Naive B cell (primary cell): Measurements from ENCODE around the gene CYP2W1. TPM values are rescaled to one million over a fixed set of nuclear protein-coding genes. Genes with fewer than 3 reads are reported as not detected.
A peak's percentile ranks its signal among the peaks of the same experiment; 100 is the strongest.

Experiments
- ATAC-seq, 2 donors: fragments of 150-1000 bp; cut with Tn5 transposase; 2 replicates each; pipeline ENCODE4 v1.10.0; 2021; ENCODE audit warnings: low read depth in 2 of 2, mild to moderate bottlenecking in 2 of 2, moderate library complexity in 2 of 2
- DNase-seq: peaks from one replicate; pipeline ENCODE4 v3.0.0; 2022
- H3K27ac Mint-ChIP-seq, 6 donors: one replicate each; pipeline ENCODE4 v1.8.0; 2020 to 2022; ENCODE audit warnings: mild to moderate bottlenecking in 6 of 6, mixed read lengths in 6 of 6, moderate library complexity in 5 of 6, inconsistent platforms in 2 of 6
- H3K27me3 Mint-ChIP-seq, 3 donors: one replicate each; pipeline ENCODE4 v1.8.0; 2021 to 2022; ENCODE audit warnings: mixed read lengths in 3 of 3, mild to moderate bottlenecking in 1 of 3
- H3K36me3 Mint-ChIP-seq, 2 donors: one replicate each; pipeline ENCODE4 v1.8.0; 2020 to 2022; ENCODE audit warnings: mixed read lengths in 2 of 2, inconsistent platforms in 1 of 2, mild to moderate bottlenecking in 1 of 2
- H3K4me1 Mint-ChIP-seq, 3 donors: one replicate each; pipeline ENCODE4 v1.8.0; 2020 to 2022; ENCODE audit warnings: mixed read lengths in 3 of 3, inconsistent platforms in 1 of 3, mild to moderate bottlenecking in 1 of 3, moderate library complexity in 1 of 3
- H3K4me3 Mint-ChIP-seq, 8 donors: one replicate each; pipeline ENCODE4 v1.8.0; 2020 to 2022; ENCODE audit warnings: mild to moderate bottlenecking in 8 of 8, mixed read lengths in 8 of 8, moderate library complexity in 8 of 8, inconsistent platforms in 2 of 8
- H3K9me3 Mint-ChIP-seq, 7 donors: one replicate each; pipeline ENCODE4 v1.8.0; 2020 to 2022; ENCODE audit warnings: mixed read lengths in 7 of 7, mild to moderate bottlenecking in 5 of 7, inconsistent platforms in 2 of 7, moderate library complexity in 1 of 7
- polyA plus RNA-seq, 6 donors: library from polyadenylated mRNA; unstranded; fragments of 300-500 nt; fragmentation: Illumina TruSeq; gene quantifications; one replicate each; pipeline ENCODE4 v1.2.3, GENCODE V29; 2021; ENCODE audit warnings: low read depth in 6 of 6

CYP2W1 gene
- polyA plus RNA-seq, 6 donors from 2014 or later, result not detected

GRCh38 chr7:1008733-1009363 lies 25.9 kb downstream of the CYP2W1 start:
- peaks cover 2 to 33% of the 10 kb centered on the region in 2 donors for H3K36me3 Mint-ChIP-seq
- peak overlapping the region in 5 of 6 donors; percentile 45 to 84 (median 55) for H3K27ac Mint-ChIP-seq
- no peak for DNase-seq
- H3K4me3 Mint-ChIP-seq, result no peak overlapping the region
- ATAC-seq, result no peak
- no peaks in the 10 kb centered on the region for H3K27me3 Mint-ChIP-seq
- H3K9me3 Mint-ChIP-seq, result no peaks in the 10 kb centered on the region
- peaks cover 22 to 34% (median 34%) of the 10 kb centered on the region in 3 donors for H3K4me1 Mint-ChIP-seq

GRCh38 chr7:1009747-1010146 lies 26.8 kb downstream of the CYP2W1 start:
- Mint-ChIP-seq H3K4me1 (peaks cover 18 to 30% (median 29%) of the 10 kb centered on the region in 3 donors), H3K36me3 (peaks cover 3 to 33% of the 10 kb centered on the region in 2 donors), H3K27me3 (no peaks in the 10 kb centered on the region), H3K4me3 (no peak overlapping the region), H3K9me3 (no peaks in the 10 kb centered on the region), H3K27ac (peak overlapping the region in 3 of 6 donors; percentile 37 to 63 (median 57))
- DNase-seq (no peak), ATAC-seq (no peak)

- H3K27ac Mint-ChIP-seq, result no peak overlapping the region
- H3K27me3 Mint-ChIP-seq, result no peaks in the 10 kb centered on the region
- DNase-seq, result no peak
Observed at GRCh38 chr7:1010226-1010625, 27.2 kb downstream of the CYP2W1 start.

GRCh38 chr7:1011297-1012003 lies 28.5 kb downstream of the CYP2W1 start:
- Mint-ChIP-seq H3K4me3 (peak overlapping the region in 6 of 8 donors; percentile 17 to 78 (median 40)), H3K9me3 (no peaks in the 10 kb centered on the region), H3K4me1 (peaks cover 14 to 26% (median 22%) of the 10 kb centered on the region in 3 donors), H3K27me3 (no peaks in the 10 kb centered on the region), H3K36me3 (peaks cover 3 to 26% of the 10 kb centered on the region in 2 donors), H3K27ac (peak overlapping the region in 4 of 6 donors; percentile 61 to 96 (median 92))
- peak; percentile 29 to 31 for ATAC-seq
- no peak for DNase-seq

More at GRCh38 chr7:1010226-1010625, 27.2 kb downstream of the CYP2W1 start:
- no peaks in the 10 kb centered on the region for H3K9me3 Mint-ChIP-seq
- peaks cover 18 to 27% (median 26%) of the 10 kb centered on the region in 3 donors for H3K4me1 Mint-ChIP-seq
- peaks cover 3 to 33% of the 10 kb centered on the region in 2 donors for H3K36me3 Mint-ChIP-seq
- no peak overlapping the region for H3K4me3 Mint-ChIP-seq
- no peak for ATAC-seq

- H3K4me1 Mint-ChIP-seq, result peaks cover 14 to 26% (median 22%) of the 10 kb centered on the region in 3 donors
- no peaks in the 10 kb centered on the region for H3K27me3 Mint-ChIP-seq
- H3K36me3 Mint-ChIP-seq, result peaks cover 3 to 25% of the 10 kb centered on the region in 2 donors
- peak overlapping the region in 4 of 8 donors; percentile 9 to 55 (median 44) for H3K4me3 Mint-ChIP-seq
- no peaks in the 10 kb centered on the region for H3K9me3 Mint-ChIP-seq
- DNase-seq, result no peak
- peak in 1 of 2 donors; percentile 4 for ATAC-seq
- H3K27ac Mint-ChIP-seq, result peak overlapping the region in 2 of 6 donors; percentile 39 to 94
Observed at GRCh38 chr7:1012004-1012715, 29.2 kb downstream of the CYP2W1 start.

GRCh38 chr7:1012716-1013095 lies 29.7 kb downstream of the CYP2W1 start:
- ATAC-seq, result no peak
- peaks cover 14 to 26% (median 22%) of the 10 kb centered on the region in 3 donors for H3K4me1 Mint-ChIP-seq
- H3K27ac Mint-ChIP-seq, result no peak overlapping the region
- H3K9me3 Mint-ChIP-seq, result no peaks in the 10 kb centered on the region
- no peak overlapping the region for H3K4me3 Mint-ChIP-seq
- DNase-seq, result no peak
- H3K36me3 Mint-ChIP-seq, result peaks cover 3 to 26% of the 10 kb centered on the region in 2 donors
- no peaks in the 10 kb centered on the region for H3K27me3 Mint-ChIP-seq

- H3K27ac Mint-ChIP-seq, result peak overlapping the region in 5 of 6 donors; percentile 21 to 69 (median 39)
- peaks cover 20 to 32% (median 29%) of the 10 kb centered on the region in 3 donors for H3K4me1 Mint-ChIP-seq
- peak overlapping the region in 1 of 8 donors; percentile 53 for H3K4me3 Mint-ChIP-seq
- H3K9me3 Mint-ChIP-seq, result no peaks in the 10 kb centered on the region
- peaks cover 3 to 31% of the 10 kb centered on the region in 2 donors for H3K36me3 Mint-ChIP-seq
- ATAC-seq, result no peak
- no peaks in the 10 kb centered on the region for H3K27me3 Mint-ChIP-seq
- DNase-seq, result no peak
Observed at GRCh38 chr7:1013581-1013980, 30.6 kb downstream of the CYP2W1 start.

GRCh38 chr7:1014681-1015080 lies 31.7 kb downstream of the CYP2W1 start:
- Mint-ChIP-seq H3K27ac (peak overlapping the region in 1 of 6 donors; percentile 59), H3K4me3 (no peak overlapping the region), H3K9me3 (no peaks in the 10 kb centered on the region), H3K27me3 (no peaks in the 10 kb centered on the region), H3K4me1 (peaks cover 17 to 31% (median 28%) of the 10 kb centered on the region in 3 donors), H3K36me3 (peaks cover 3 to 20% of the 10 kb centered on the region in 2 donors)
- DNase-seq (no peak), ATAC-seq (no peak)

GRCh38 chr7:1015196-1016121 lies 32.5 kb downstream of the CYP2W1 start:
- Mint-ChIP-seq H3K27me3 (no peaks in the 10 kb centered on the region), H3K9me3 (no peaks in the 10 kb centered on the region), H3K36me3 (peaks cover 3 to 14% of the 10 kb centered on the region in 2 donors), H3K4me3 (no peak overlapping the region), H3K4me1 (peaks cover 17 to 36% (median 28%) of the 10 kb centered on the region in 3 donors), H3K27ac (peak overlapping the region in 3 of 6 donors; percentile 42 to 84 (median 59))
- ATAC-seq (no peak), DNase-seq (no peak)

GRCh38 chr7:1016577-1017531 lies 33.9 kb downstream of the CYP2W1 start:
- H3K4me3 Mint-ChIP-seq, result no peak overlapping the region
- H3K27ac Mint-ChIP-seq, result peak overlapping the region in 2 of 6 donors; percentile 60 to 69
- DNase-seq (no peak), ATAC-seq (no peak)
- peaks cover 8 to 29% (median 25%) of the 10 kb centered on the region in 3 donors for H3K4me1 Mint-ChIP-seq
- no peaks in the 10 kb centered on the region for H3K9me3 Mint-ChIP-seq
- H3K27me3 Mint-ChIP-seq, result no peaks in the 10 kb centered on the region
- peaks cover 3 to 9% of the 10 kb centered on the region in 2 donors for H3K36me3 Mint-ChIP-seq

GRCh38 chr7:1017586-1018333 lies 34.8 kb downstream of the CYP2W1 start:
- ATAC-seq (no peak), DNase-seq (no peak)
- peaks cover 16 to 34% (median 30%) of the 10 kb centered on the region in 3 donors for H3K4me1 Mint-ChIP-seq
- peaks cover 0 to 3% (median 0%) of the 10 kb centered on the region in 3 donors for H3K27me3 Mint-ChIP-seq
- H3K27ac Mint-ChIP-seq, result peak overlapping the region in 5 of 6 donors; percentile 12 to 93 (median 79)
- peaks cover 3 to 14% of the 10 kb centered on the region in 2 donors for H3K36me3 Mint-ChIP-seq
- peaks cover 0 to 3% (median 0%) of the 10 kb centered on the region in 7 donors for H3K9me3 Mint-ChIP-seq
- H3K4me3 Mint-ChIP-seq, result peak overlapping the region in 2 of 8 donors; percentile 3 to 79
